ENCODE data around the gene PTS.
"Not testable (repeated sequence)": the region's sequence is repeated elsewhere in the genome, so short reads cannot be mapped to it uniquely, and the experiment has no call there.

PTS gene

GRCh38 chr11:112226062-112226830 lies at the start of gene PTS:
TSS of gene PTS (plus strand) at chr11:112226428. CDS start at chr11:112226444, 16 bp downstream.
- peak; percentile 59 for DNase-seq (ENCODE audit: low read depth)

DNA sequence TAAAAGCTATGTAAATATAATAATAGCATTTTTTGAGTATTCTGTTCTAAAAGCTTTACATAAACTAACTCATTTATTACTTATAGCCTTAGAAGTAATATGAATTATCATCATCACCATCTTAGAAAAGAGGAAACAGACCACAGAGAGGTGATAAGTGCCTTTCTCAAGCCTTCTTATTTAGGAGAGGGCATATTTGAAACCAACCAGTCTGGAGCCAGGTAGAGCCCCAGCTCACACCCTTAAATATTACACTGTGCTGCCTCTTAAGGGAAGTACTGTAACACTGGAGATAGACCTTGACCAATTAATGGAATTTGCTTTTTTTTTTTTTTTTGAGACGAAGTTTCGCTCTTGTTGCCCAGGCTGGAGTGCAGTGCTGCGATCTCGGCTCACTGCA lies 48.6 kb upstream of the PTS start:
- no peak for DNase-seq (ENCODE audit: low read depth)

GRCh38 chr11:112178428-112178827 lies 47.8 kb upstream of the PTS start:
- DNase-seq (ENCODE audit: low read depth), result no peak

GRCh38 chr11:112178936-112179335 lies 47.3 kb upstream of the PTS start:
- DNase-seq (ENCODE audit: low read depth), result no peak

DNA sequence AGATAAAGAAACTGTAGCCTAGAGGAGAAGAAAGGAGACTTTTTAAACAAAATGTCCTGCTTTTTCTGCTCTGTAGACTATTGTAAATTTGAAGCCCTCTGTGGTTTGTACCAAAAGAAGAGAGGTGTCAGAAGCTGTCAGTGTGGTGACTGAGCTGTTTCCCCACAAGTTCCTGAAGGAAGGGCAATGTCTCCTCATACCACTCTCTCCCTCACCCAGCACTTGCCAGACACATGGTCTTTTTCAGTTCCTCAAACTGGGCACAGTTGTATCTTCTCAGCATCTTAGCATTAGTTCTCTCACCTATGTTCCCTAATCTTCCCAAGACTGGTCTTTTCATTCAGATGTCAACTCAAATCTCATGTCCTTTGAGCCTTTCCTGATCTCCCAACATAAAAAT lies 46.6 kb upstream of the PTS start:
- DNase-seq (ENCODE audit: low read depth), result no peak

DNA sequence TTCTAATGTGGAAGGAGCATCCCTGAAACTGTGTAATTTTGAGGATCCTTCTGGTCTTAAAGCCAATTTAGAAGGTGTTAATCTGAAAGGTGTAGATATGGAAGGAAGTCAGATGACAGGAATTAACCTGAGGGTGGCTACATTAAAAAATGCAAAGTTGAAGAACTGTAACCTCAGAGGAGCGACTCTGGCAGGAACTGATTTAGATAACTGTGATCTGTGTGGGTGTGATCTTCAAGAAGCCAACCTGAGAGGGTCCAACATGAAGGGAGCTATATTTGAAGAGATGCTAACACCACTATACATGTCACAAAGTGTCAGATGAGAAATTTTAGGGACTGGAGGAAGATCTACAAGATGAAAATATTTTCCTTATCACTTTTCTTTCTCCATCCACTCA lies 43.4 kb upstream of the PTS start:
- no peak for DNase-seq (ENCODE audit: low read depth)

DNA sequence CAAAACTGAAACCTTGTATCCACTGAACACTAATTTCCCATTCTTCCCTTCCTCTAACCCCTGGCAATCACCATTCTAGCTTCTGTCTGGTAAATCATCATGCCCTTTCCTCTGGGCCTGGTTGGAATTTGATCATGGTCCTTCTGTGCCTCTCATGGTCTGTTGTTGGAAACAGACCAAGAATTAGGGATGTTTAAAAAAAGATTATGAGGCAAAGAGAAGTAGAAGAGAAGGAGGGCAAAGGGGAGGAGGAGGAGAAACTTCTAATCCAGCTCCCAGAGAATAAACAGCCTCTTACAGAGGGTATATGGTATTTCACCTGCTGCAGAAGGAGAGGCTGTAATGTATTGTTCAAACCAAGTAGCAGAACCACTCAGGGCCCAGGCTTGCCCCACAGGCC lies 40.3 kb upstream of the PTS start:
- no peak for DNase-seq (ENCODE audit: low read depth)

DNA sequence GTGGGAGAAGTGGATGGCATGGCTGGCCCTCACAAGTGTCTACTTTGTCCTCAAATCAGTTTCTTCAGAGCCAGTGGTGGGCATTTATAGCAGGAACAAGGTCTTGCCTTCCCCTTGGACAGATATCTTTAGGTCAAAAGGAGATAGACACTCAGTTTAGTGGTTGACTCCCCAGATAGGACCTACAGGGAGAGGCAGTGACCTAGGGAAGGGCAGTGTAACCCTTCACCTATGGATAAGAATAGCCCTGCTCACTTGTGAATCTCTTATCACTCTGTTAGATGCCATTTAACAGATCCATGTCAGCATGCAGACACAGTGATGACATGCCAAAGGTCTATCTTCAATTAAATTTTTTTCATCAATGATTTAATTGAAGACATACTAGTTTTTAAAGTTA lies 39.9 kb upstream of the PTS start:
- no peak for DNase-seq (ENCODE audit: low read depth)

GRCh38 chr11:112195113-112195512 lies 31.1 kb upstream of the PTS start:
- not testable (repeated sequence) for DNase-seq (ENCODE audit: low read depth)

DNA sequence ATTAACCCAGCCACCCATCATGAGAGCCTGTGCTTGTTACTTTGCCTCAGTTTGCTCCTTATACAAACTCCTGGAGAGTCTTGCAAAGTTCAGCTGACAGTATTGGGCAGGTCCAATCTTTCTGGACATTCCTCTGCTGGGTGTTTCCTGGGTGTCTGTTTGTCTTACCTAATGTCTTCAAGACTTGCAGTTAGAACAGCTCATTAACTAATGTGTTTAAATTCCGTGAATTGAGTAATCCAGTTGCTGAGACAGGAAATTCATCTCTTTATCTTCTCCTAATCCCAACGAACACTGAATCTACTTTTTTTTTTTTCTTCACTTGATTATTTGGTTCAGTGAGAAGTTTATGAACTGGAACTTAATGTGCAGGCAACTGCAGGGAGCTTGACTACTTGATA lies 30.3 kb upstream of the PTS start:
- no peak for DNase-seq (ENCODE audit: low read depth)

- no peak for DNase-seq (ENCODE audit: low read depth)
These were observed 29.6 kb upstream of the PTS start for GRCh38 chr11:112196519-112197087.

- DNase-seq (ENCODE audit: low read depth), result not testable (repeated sequence)
These were observed 27.1 kb upstream of the PTS start for GRCh38 chr11:112199101-112199500.

DNA sequence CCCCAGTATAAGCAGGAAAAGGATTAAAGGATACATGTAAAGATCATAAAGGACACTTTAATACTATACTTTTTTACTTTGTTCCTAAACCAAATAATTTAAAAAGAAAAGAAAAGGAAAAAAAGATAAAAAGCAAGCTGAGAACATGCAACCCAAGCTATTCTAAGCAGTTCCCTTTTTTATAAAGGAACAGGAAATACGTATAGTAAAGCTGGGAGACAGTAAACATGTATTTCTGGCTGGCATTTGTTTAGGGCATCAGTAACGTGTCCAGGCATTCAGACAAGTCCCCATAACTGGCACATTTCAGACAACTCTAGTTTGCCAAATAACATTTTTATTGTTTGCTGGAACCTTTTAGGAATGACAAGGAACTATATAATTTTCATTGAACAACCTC lies 26.0 kb upstream of the PTS start:
- DNase-seq (ENCODE audit: low read depth), result no peak

DNA sequence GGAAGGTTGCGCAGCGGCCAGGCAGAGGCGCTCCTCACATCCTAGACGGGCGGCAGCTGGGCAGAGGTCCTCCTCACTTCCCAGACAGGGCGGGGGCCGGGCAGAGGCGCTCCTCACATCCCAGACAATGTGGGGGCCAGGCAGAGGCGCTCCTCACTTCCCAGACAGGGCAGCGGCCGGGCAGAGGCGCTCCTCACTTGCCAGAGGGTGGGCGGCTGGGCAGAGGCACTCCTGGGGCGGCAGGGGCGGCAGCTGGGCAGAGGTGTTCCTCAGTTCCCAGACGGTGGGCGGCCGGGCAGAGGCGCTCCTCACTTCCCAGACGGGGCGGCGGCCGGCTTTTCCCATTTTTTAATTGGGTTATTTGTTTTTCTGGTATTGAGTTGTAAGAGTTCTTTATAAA lies 20.2 kb upstream of the PTS start:
- DNase-seq (ENCODE audit: low read depth), result no peak

- DNase-seq (ENCODE audit: low read depth), result no peak
These were observed 15.3 kb upstream of the PTS start for GRCh38 chr11:112210890-112211289.

DNA sequence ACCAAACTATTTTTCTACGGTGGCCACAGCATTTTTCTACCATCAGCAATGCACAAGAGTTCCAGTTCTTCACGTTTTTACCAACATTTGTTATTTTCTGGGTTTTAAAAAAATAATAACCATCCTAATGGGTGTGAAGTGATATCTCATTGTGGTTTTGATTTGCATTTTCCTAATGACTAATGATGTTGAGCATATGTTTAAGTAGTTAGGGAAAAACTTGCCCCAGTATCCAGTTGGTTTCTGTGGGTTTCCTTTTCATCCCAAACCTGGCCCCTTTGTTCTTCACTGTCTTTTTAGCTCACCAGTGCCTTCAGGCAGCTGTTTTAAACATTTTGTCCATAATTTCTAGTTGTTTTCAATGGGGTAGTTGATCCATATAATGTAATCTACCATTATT lies 14.7 kb upstream of the PTS start:
- DNase-seq (ENCODE audit: low read depth), result no peak

DNA sequence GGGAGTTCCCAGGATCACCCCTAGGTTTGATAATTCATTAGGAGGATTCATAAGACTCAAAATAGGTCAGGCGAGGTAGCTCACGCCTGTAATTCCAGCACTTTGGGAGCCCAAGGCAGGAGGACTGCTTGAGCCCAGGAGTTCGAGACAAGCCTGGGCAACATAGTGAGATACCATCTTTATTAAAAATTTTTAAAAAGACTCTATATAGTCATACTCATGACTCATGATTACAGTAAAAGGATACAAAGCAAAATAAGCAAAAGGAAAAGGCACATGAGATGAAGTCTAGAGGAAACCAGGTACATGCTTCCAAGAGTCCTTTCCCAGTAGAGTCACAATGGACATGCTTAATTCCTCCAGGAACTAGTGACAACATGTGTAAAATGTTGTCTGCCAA lies 13.9 kb upstream of the PTS start:
- DNase-seq (ENCODE audit: low read depth), result no peak

GRCh38 chr11:112212710-112213109 lies 13.5 kb upstream of the PTS start:
- DNase-seq (ENCODE audit: low read depth), result no peak

GRCh38 chr11:112213753-112214152 lies 12.5 kb upstream of the PTS start:
- DNase-seq (ENCODE audit: low read depth), result no peak

- no peak for DNase-seq (ENCODE audit: low read depth)
These were observed 10.6 kb upstream of the PTS start for GRCh38 chr11:112215621-112216020.

GRCh38 chr11:112216561-112217105 lies 9.6 kb upstream of the PTS start:
- no peak for DNase-seq (ENCODE audit: low read depth)

DNA sequence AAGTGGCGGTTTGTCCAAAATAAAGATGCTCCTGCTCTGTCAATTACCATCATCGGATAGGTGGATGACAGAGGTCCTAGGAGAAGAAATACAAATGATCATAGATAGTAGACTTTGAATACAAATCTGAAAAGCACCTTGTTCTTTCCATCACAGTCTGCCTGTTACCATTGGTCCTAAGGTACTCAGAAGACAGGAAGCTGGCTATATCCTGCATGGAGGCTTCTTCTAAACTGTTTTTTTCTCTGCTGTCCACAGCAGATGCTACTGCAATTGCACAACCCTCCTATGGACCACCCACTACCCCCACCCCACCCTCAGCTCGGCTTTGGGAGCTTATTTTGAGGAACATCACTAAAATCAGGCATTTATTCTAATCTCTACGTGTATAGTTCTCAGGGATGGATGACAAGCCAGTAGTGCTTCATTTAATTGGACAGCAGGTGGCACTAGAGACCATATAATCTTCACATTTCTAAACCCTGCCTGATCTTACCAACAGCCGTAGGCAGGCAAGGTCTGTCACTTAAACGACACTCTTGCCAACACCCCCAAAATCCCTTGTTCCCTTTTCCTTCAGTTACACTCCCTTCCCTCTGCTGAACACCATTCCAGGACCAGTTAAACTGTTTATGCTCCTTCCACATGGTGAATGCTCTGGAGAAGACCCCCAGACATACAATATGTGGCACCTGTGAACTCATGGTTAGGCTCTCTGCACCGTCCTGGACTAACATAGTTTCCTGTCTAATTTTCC lies 6.6 kb upstream of the PTS start:
- DNase-seq (ENCODE audit: low read depth), result no peak

DNA sequence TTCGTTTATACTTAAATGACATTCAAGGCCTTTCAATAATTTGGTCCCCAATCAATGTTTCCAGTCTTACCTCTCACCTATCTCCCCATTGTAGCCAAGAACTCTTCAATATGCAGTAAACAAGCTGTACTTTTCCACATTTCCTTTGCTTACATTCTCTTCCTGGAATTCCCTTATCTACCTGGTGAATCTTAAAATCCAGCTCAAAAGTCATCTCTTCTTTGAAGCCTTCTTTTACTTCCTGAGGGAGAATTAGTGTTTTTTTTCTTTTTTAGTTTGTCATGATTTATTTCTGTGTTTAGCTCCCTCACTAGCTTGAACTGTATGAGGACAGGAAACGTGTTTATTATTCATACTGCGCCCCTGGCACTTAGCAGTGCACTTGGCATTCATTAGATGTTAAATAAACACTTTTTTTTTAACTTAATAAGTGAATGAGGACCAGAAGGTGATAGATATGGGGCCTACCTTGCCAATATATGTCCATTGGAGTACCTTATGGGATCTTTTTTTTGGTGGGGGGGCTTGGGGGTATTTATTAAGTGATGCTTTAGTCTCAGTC lies 4.9 kb upstream of the PTS start:
- DNase-seq (ENCODE audit: low read depth), result no peak

Data from stimulated activated CD8-positive, alpha-beta memory T cell treated with anti-CD3 and anti-CD28 coated beads, Interleukin-15, amount 100 ng/mL, for 1 hour (primary cell).